Ectodermal cell (in vitro differentiated cells): ENCODE results near the gene HADH.

Source experiments
- H3K27ac ChIP-seq: 2 replicates; pipeline ENCODE4 v1.7.0; 2013; ENCODE audit warnings: mild to moderate bottlenecking, low read depth, low read length; ENCODE audit not compliant: insufficient read depth, poor library complexity, severe bottlenecking
- H3K27me3 ChIP-seq: 2 replicates; pipeline ENCODE4 v1.7.0; 2013; ENCODE audit warnings: mild to moderate bottlenecking, low read length; ENCODE audit not compliant: insufficient read depth, control insufficient read depth, poor library complexity, severe bottlenecking
- H3K36me3 ChIP-seq: one replicate; pipeline ENCODE4 v1.7.0; 2013; ENCODE audit warnings: low read length; ENCODE audit not compliant: control insufficient read depth, insufficient read depth
- H3K4me1 ChIP-seq: one replicate; pipeline ENCODE4 v1.7.0; 2013; ENCODE audit warnings: low read length; ENCODE audit not compliant: control insufficient read depth, insufficient read depth
- H3K4me3 ChIP-seq: 2 replicates; pipeline ENCODE4 v1.7.0; 2013; ENCODE audit warnings: low read depth, low read length, control low read depth; ENCODE audit not compliant: insufficient read depth
- H3K9me3 ChIP-seq: 2 replicates; pipeline ENCODE4 v1.7.0; 2013; ENCODE audit warnings: mild to moderate bottlenecking, low read length, moderate library complexity; ENCODE audit not compliant: control insufficient read depth
- WGBS, 2 experiments: methylation state at CpG; one replicate each; pipeline ENCODE4 v1.1.7; 2013; ENCODE audit warnings: missing lambda C conversion rate in 2 of 2; 5-methylcytosine and 5-hydroxymethylcytosine counted together

HADH gene

GRCh38 chr4:108081256-108081655 is 91.6 kb downstream of the HADH start:
- Histone ChIP-seq H3K4me1 (no peaks in the 10 kb centered on the region), H3K4me3 (no peak overlapping the region), H3K27me3 (no peaks in the 10 kb centered on the region), H3K27ac (no peak overlapping the region), H3K36me3 (peaks cover 17% of the 10 kb centered on the region), H3K9me3 (no peaks in the 10 kb centered on the region)
- WGBS, 2 experiments = 93 to 94% methylated on average over 16 of the region's 16 CpGs
